Kidney (tissue), 14 donors: Measurements from ENCODE around the gene FLNB. TPM values are rescaled to one million over a fixed set of nuclear protein-coding genes. Genes with fewer than 3 reads are reported as not detected.

Experiments used
- DNase-seq, 5 donors: peaks; one replicate each; pipeline ENCODE4 v3.0.0-alpha.2; 2013 to 2020
- FAIRE-seq: peaks from 2 replicates; lab custom pipeline; 2012; peaks lifted over from hg19 to GRCh38; lab: Jason Lieb, UNC
- H3K27ac ChIP-seq, 2 donors: one replicate each; pipeline ENCODE4 v1.7.0; 2013; ENCODE audit warnings: low read depth in 2 of 2, low read length in 2 of 2, inconsistent platforms in 1 of 2
- H3K27me3 ChIP-seq: one replicate; pipeline ENCODE4 v1.7.1; 2013; ENCODE audit warnings: low read length, inconsistent platforms; ENCODE audit not compliant: control insufficient read depth, insufficient read depth
- H3K36me3 ChIP-seq, 3 donors: one replicate each; pipeline versions ENCODE4 v1.7.0 to v1.7.1; 2013; ENCODE audit warnings: low read length in 3 of 3, control low read depth in 1 of 3, inconsistent platforms in 1 of 3; ENCODE audit not compliant: insufficient read depth in 3 of 3, control insufficient read depth in 2 of 3
- H3K4me1 ChIP-seq, 3 donors: one replicate each; pipeline versions ENCODE4 v1.7.0 to v1.7.1; 2013; ENCODE audit warnings: low read length in 3 of 3, inconsistent platforms in 1 of 3, low read depth in 1 of 3; ENCODE audit not compliant: control insufficient read depth in 2 of 3, insufficient read depth in 2 of 3
- H3K4me3 ChIP-seq, 3 donors: one replicate each; pipeline versions ENCODE4 v1.7.0 to v1.8.1; 2013; ENCODE audit warnings: low read length in 3 of 3, control low read depth in 1 of 3, inconsistent platforms in 1 of 3
- H3K9ac ChIP-seq, 3 donors: one replicate each; pipeline versions ENCODE4 v1.7.0 to v1.7.1; 2013; ENCODE audit warnings: low read length in 3 of 3, control low read depth in 1 of 3, inconsistent platforms in 1 of 3
- H3K9me3 ChIP-seq, 3 donors: one replicate each; pipeline versions ENCODE4 v1.7.0 to v1.7.1; 2013; ENCODE audit warnings: low read length in 3 of 3, control low read depth in 1 of 3, inconsistent platforms in 1 of 3; ENCODE audit not compliant: control insufficient read depth in 2 of 3, insufficient read depth in 1 of 3
- CTCF ChIP-seq: IDR thresholded peaks from 3 replicates; pipeline ENCODE4 v1.5.1; 2012; ENCODE audit warnings: mild to moderate bottlenecking, moderate library complexity, borderline replicate concordance; ENCODE audit not compliant: insufficient read depth; ENCODE audit errors: extremely low read depth
- intact Hi-C: fragments of 100-400 bp; cut with DNase I; formaldehyde crosslinking; loops from one replicate; pipeline ENCODE4 v1.11.1; 2022
- polyA plus RNA-seq: library from polyadenylated mRNA; stranded (reverse); fragments of 350-450 nt; fragmentation: Illumina TruSeq; extraction: RNeasy Lipid Tissue Mini Kit (QIAGEN cat#74804); gene quantifications from one replicate; pipeline ENCODE4 v1.2.3, GENCODE V29; 2014; ENCODE audit warnings: low read depth, low replicate concordance; ENCODE audit not compliant: insufficient read depth
- total RNA-seq: library from RNA; stranded (reverse); fragmentation: NEBNext Ultra II Directional; extraction: Animal tissue kit (Norgen Biotek cat#: 25700); gene quantifications from one replicate; pipeline ENCODE4 v1.2.1, GENCODE V29; 2021
- donor health status: control.
- donor health status: control.
- donor health status: control.
- donor health status: control.
- donor health status: control.
- donor health status: DM: yes; HTN: yes; CAD: no.
- donor health status: Normal renal cell carcinoma (clear cell type).

FLNB gene
- total and polyA plus RNA-seq, 2 donors from 2014 or later, result 115 to 216 TPM

GRCh38 chr3:58197588-58197987 lies 189.4 kb downstream of the FLNB start:
- Histone ChIP-seq H3K36me3 (no peaks in the 10 kb centered on the region), H3K4me1 (peaks cover 0 to 6% (median 0%) of the 10 kb centered on the region in 3 donors), H3K9ac (no peak overlapping the region), H3K9me3 (no peaks in the 10 kb centered on the region), H3K27ac (peak overlapping the region in 1 of 2 donors; percentile 65), H3K4me3 (no peak overlapping the region), H3K27me3 (no peaks in the 10 kb centered on the region)
- FAIRE-seq (no peak), DNase-seq (no peak)
- no peak for TF ChIP-seq CTCF
- intact Hi-C loops, result no loop called here

- Histone ChIP-seq H3K9me3 (no peaks in the 10 kb centered on the region), H3K27ac (peak overlapping the region in 1 of 2 donors; percentile 65), H3K4me1 (peaks cover 0 to 6% (median 0%) of the 10 kb centered on the region in 3 donors), H3K27me3 (no peaks in the 10 kb centered on the region), H3K36me3 (no peaks in the 10 kb centered on the region), H3K9ac (no peak overlapping the region), H3K4me3 (no peak overlapping the region)
- no peak for TF ChIP-seq CTCF
- no peak for DNase-seq
- no peak for FAIRE-seq
- intact Hi-C loops, result no loop called here
Observed at GRCh38 chr3:58198362-58198761, 190.1 kb downstream of the FLNB start.

GRCh38 chr3:58198804-58199203 lies 190.6 kb downstream of the FLNB start:
- Histone ChIP-seq H3K9ac (no peak overlapping the region), H3K4me3 (no peak overlapping the region), H3K27me3 (no peaks in the 10 kb centered on the region), H3K9me3 (no peaks in the 10 kb centered on the region), H3K36me3 (no peaks in the 10 kb centered on the region), H3K27ac (peak overlapping the region in 1 of 2 donors; percentile 65), H3K4me1 (peaks cover 0 to 6% (median 0%) of the 10 kb centered on the region in 3 donors)
- FAIRE-seq (no peak), DNase-seq (no peak)
- intact Hi-C loops, result no loop called here
- TF ChIP-seq CTCF, result no peak
